SK-N-SH (cell line): ENCODE data around the gene MLLT3. TPM values are rescaled to one million over a fixed set of nuclear protein-coding genes. Genes with fewer than 3 reads are reported as not detected.

Experiments
- CTCF ChIA-PET: fragments of 300-600, 350-600 bp; formaldehyde crosslinking; extraction: SDS; loops from one replicate; lab custom pipeline; 2021; lab: Yijun Ruan, JAX
- POLR2A ChIA-PET: fragments of 350-600 bp; sonication (Branson Sonifier 250); formaldehyde crosslinking; extraction: SDS; loops from one replicate; lab custom pipeline; 2020; ENCODE audit warnings: antibody characterized with exemption, inconsistent platforms; lab: Yijun Ruan, JAX
- DNase-seq: peaks from one replicate; pipeline ENCODE4 v3.0.0; 2012
- H2AFZ ChIP-seq: fragments of 200-600 bp; sonication (generic); 2 replicates; pipeline ENCODE4 v1.8.1; 2016; ENCODE audit warnings: antibody characterized with exemption, mild to moderate bottlenecking, low read depth
- H3F3A ChIP-seq: fragments of 200-600 bp; sonication (generic); replicated peaks from 2 replicates; pipeline ENCODE3; 2016; ENCODE audit warnings: antibody characterized with exemption, mild to moderate bottlenecking; ENCODE audit not compliant: insufficient read depth
- H3K27ac ChIP-seq, 2 experiments: fragments of 200-500 bp in 1 of 2; fragments of 200-600 bp in 1 of 2; sonication (Bioruptor generic) in 1 of 2; sonication (generic), shearing (Covaris generic) in 1 of 2; 2 replicates each; pipeline versions ENCODE4 v1.5.1 to v1.6.1; 2014 to 2016; ENCODE audit warnings: low read depth in 2 of 2, inconsistent platforms in 1 of 2, low read length in 1 of 2, mild to moderate bottlenecking in 1 of 2, mixed read lengths in 1 of 2
- H3K27me3 ChIP-seq: fragments of 200-600 bp; sonication (generic), shearing (Covaris generic); 2 replicates; pipeline ENCODE4 v1.6.1; 2016; ENCODE audit warnings: mixed run types; ENCODE audit not compliant: insufficient read depth
- H3K36me3 ChIP-seq, 2 experiments: fragments of 200-500 bp in 1 of 2; fragments of 200-600 bp in 1 of 2; sonication (Bioruptor generic) in 1 of 2; sonication (generic) in 1 of 2; replicated peaks in 1 of 2; 2 replicates each; pipeline versions ENCODE3 to v1.5.1; 2014 to 2016; ENCODE audit warnings: low read length in 1 of 2, mild to moderate bottlenecking in 1 of 2; ENCODE audit not compliant: insufficient read depth in 2 of 2, control insufficient read depth in 1 of 2
- H3K4me1 ChIP-seq, 2 experiments: fragments of 200-500 bp in 1 of 2; fragments of 200-600 bp in 1 of 2; sonication (Bioruptor generic) in 1 of 2; sonication (generic), shearing (Covaris generic) in 1 of 2; 2 replicates each; pipeline versions ENCODE4 v1.5.1 to v1.6.1; 2014 to 2016; ENCODE audit warnings: low read depth in 1 of 2, low read length in 1 of 2, mixed run types in 1 of 2; ENCODE audit not compliant: insufficient read depth in 2 of 2, control insufficient read depth in 1 of 2
- H3K4me2 ChIP-seq: fragments of 200-600 bp; sonication (generic), shearing (Covaris generic); 2 replicates; pipeline ENCODE4 v1.6.1; 2017; ENCODE audit warnings: mixed run types
- H3K4me3 ChIP-seq, 2 experiments: fragments of 200-500 bp in 1 of 2; fragments of 200-600 bp in 1 of 2; sonication (Bioruptor generic) in 1 of 2; sonication (generic), shearing (Covaris generic) in 1 of 2; 2 replicates each; pipeline versions ENCODE4 v1.5.1 to v1.8.1; 2014 to 2016; ENCODE audit warnings: low read depth in 2 of 2, inconsistent platforms in 1 of 2, low read length in 1 of 2, mild to moderate bottlenecking in 1 of 2, mixed read lengths in 1 of 2, moderate library complexity in 1 of 2
- H3K79me2 ChIP-seq: fragments of 200-600 bp; sonication (generic); 2 replicates; pipeline ENCODE4 v1.8.1; 2017; ENCODE audit warnings: mild to moderate bottlenecking; ENCODE audit not compliant: insufficient read depth
- H3K9ac ChIP-seq: fragments of 200-600 bp; sonication (generic); 2 replicates; pipeline ENCODE4 v1.6.1; 2017; ENCODE audit warnings: mixed run types
- H3K9me2 ChIP-seq: fragments of 200-600 bp; sonication (generic); 2 replicates; pipeline ENCODE4 v1.6.1; 2017; ENCODE audit warnings: mixed run types
- H3K9me3 ChIP-seq: fragments of 200-600 bp; sonication (generic); 2 replicates; pipeline ENCODE4 v1.6.1; 2017; ENCODE audit warnings: mixed run types, mild to moderate bottlenecking, moderate library complexity
- H4K20me1 ChIP-seq: fragments of 200-600 bp; sonication (generic); 2 replicates; pipeline ENCODE4 v1.6.1; 2017; ENCODE audit warnings: mild to moderate bottlenecking, mixed run types; ENCODE audit not compliant: insufficient read depth
- ELF1 ChIP-seq: IDR thresholded peaks from 2 replicates; pipeline ENCODE4 v1.4.0; 2012
- FOSL2 ChIP-seq: IDR thresholded peaks from 2 replicates; pipeline ENCODE4 v1.4.0; 2012; ENCODE audit warnings: low read depth, mild to moderate bottlenecking, moderate library complexity, borderline replicate concordance
- FOXJ3 ChIP-seq: sonication (generic); formaldehyde crosslinking; IDR thresholded peaks from 2 replicates; pipeline ENCODE4 v1.5.1; 2020; ENCODE audit warnings: mild to moderate bottlenecking, missing genetic modification reagents
- GABPA ChIP-seq: IDR thresholded peaks from 2 replicates; pipeline ENCODE4 v1.4.0; 2012; ENCODE audit warnings: low read depth, mild to moderate bottlenecking
- MAX ChIP-seq: IDR thresholded peaks from 2 replicates; pipeline ENCODE4 v1.4.0; 2012; ENCODE audit warnings: low read depth
- MXI1 ChIP-seq: IDR thresholded peaks from 2 replicates; pipeline ENCODE4 v1.6.1; 2012; ENCODE audit warnings: mild to moderate bottlenecking, low read depth, low read length, improper control_type of control experiment
- NFIC ChIP-seq: IDR thresholded peaks from 2 replicates; pipeline ENCODE4 v1.4.0; 2012; ENCODE audit warnings: borderline replicate concordance
- NRF1 ChIP-seq: IDR thresholded peaks from 2 replicates; pipeline ENCODE4 v1.6.1; 2012; ENCODE audit warnings: low read depth, mild to moderate bottlenecking, low read length
- RAD21 ChIP-seq: IDR thresholded peaks from 2 replicates; pipeline ENCODE4 v1.6.1; 2012; ENCODE audit warnings: mild to moderate bottlenecking, low read length
- REST ChIP-seq: IDR thresholded peaks from 2 replicates; pipeline ENCODE4 v1.6.1; 2012; ENCODE audit warnings: mild to moderate bottlenecking, low read depth, low read length, moderate library complexity
- RFX5 ChIP-seq: IDR thresholded peaks from 2 replicates; pipeline ENCODE4 v1.6.1; 2012; ENCODE audit warnings: mild to moderate bottlenecking, improper control_type of control experiment, low read length
- RXRA ChIP-seq: IDR thresholded peaks from 2 replicates; pipeline ENCODE4 v1.4.0; 2012; ENCODE audit warnings: low read depth, mild to moderate bottlenecking, borderline replicate concordance
- SMC3 ChIP-seq: IDR thresholded peaks from 2 replicates; pipeline ENCODE4 v1.6.1; 2012; ENCODE audit warnings: low read depth, low read length, improper control_type of control experiment
- TCF12 ChIP-seq: IDR thresholded peaks from 2 replicates; pipeline ENCODE4 v1.4.0; 2012
- USF1 ChIP-seq: IDR thresholded peaks from 2 replicates; pipeline ENCODE4 v1.4.0; 2012; ENCODE audit warnings: low read depth, borderline replicate concordance
- YY1 ChIP-seq: IDR thresholded peaks from 2 replicates; pipeline ENCODE4 v1.4.0; 2012; ENCODE audit warnings: low read depth, mild to moderate bottlenecking
- WGBS: methylation state at CpG from one replicate; pipeline ENCODE4 v1.1.6; 2017; ENCODE audit warnings: low lambda C conversion rate; 5-methylcytosine and 5-hydroxymethylcytosine counted together
- polyA plus RNA-seq, 3 experiments: library from polyadenylated mRNA; depleted of rRNA; stranded (reverse); fragments of >200 nt; gene quantifications; 2 replicates each; pipeline ENCODE4 v1.2.3, GENCODE V29; 2012

Gene MLLT3
- polyA plus RNA-seq, 1 of the 3 experiments (the other 2 are of a cell fraction): 3.9 TPM

GRCh38 chr9:20353931-20354652, 268.2 kb downstream of the MLLT3 start:
- CTCF ChIA-PET: interaction anchor here (1.2 to 2.4 kb wide), 8 partner anchors 20 to 889 kb away, joined by 3 to 11 read pairs (median 6); partner anchors contain the start of gene MLLT3

GRCh38 chr9:20353524-20353923, 268.8 kb downstream of the MLLT3 start:
- TF ChIP-seq TCF12: no peak
- TF ChIP-seq YY1: no peak
- no peak for TF ChIP-seq FOSL2
- TF ChIP-seq NFIC: no peak
- no peak for TF ChIP-seq MXI1
- TF ChIP-seq GABPA: no peak
- no peak for TF ChIP-seq MAX
- no peak for TF ChIP-seq ELF1
- no peak for TF ChIP-seq RFX5
- TF ChIP-seq NRF1: no peak
- TF ChIP-seq SMC3: no peak
- TF ChIP-seq RAD21: no peak
- no peak for TF ChIP-seq FOXJ3 (CRISPR knock-in tag)
- TF ChIP-seq USF1: no peak
- TF ChIP-seq RXRA: no peak
- no peak overlapping the region for H3K4me2 ChIP-seq
- no peak overlapping the region for H3K27ac ChIP-seq
- H3K9me2 ChIP-seq: no peaks in the 10 kb centered on the region
- WGBS: 85% methylated on average over 1 of the region's 1 CpG
- no peak overlapping the region for H2AFZ ChIP-seq
- H3F3A ChIP-seq: peaks cover 10% of the 10 kb centered on the region
- H3K4me1 ChIP-seq: peaks cover 15 to 33% of the 10 kb centered on the region in 2 experiments
- H4K20me1 ChIP-seq: no peaks in the 10 kb centered on the region
- no peak overlapping the region for H3K4me3 ChIP-seq
- ChIA-PET POLR2A (no interaction called here), CTCF (interaction anchor here (1.5 to 2.4 kb wide), 5 partner anchors 427 to 888 kb away, joined by 4 to 16 read pairs (median 5); no protein-coding TSS in a partner anchor)
- H3K27me3 ChIP-seq: no peaks in the 10 kb centered on the region
- no peaks in the 10 kb centered on the region for H3K9me3 ChIP-seq
- no peaks in the 10 kb centered on the region for H3K36me3 ChIP-seq
- H3K79me2 ChIP-seq: no peaks in the 10 kb centered on the region
- no peak overlapping the region for H3K9ac ChIP-seq
- no peak for DNase-seq

More at GRCh38 chr9:20353931-20354652, 268.2 kb downstream of the MLLT3 start:
- Histone ChIP-seq H3K9ac (no peak overlapping the region), H3F3A (peaks cover 10% of the 10 kb centered on the region), H4K20me1 (no peaks in the 10 kb centered on the region), H3K36me3 (no peaks in the 10 kb centered on the region), H3K4me2 (peak overlapping the region; percentile 30; the same call in 1 of the 2 replicates), H3K9me2 (no peaks in the 10 kb centered on the region), H3K27ac (no peak overlapping the region)
- WGBS: 98% methylated on average over 5 of the region's 5 CpGs
- TF ChIP-seq REST (no peak), TCF12 (0 out of 2 replicates have a peak, but pooled peaks have one; percentile 6)
- TF ChIP-seq, all 33 proteins: peak for 1
- DNase-seq: no peak
- Histone ChIP-seq H3K27me3 (no peaks in the 10 kb centered on the region), H3K4me3 (no peak overlapping the region), H3K9me3 (no peaks in the 10 kb centered on the region), H3K4me1 (peaks cover 15 to 33% of the 10 kb centered on the region in 2 experiments), H3K79me2 (no peaks in the 10 kb centered on the region), H2AFZ (peak overlapping the region; percentile 61; the same call in 1 of the 2 replicates)
- POLR2A ChIA-PET: interaction anchor here (0.7 kb wide), 1 partner anchor 761 kb away, joined by 5 read pairs; no protein-coding TSS in a partner anchor
